C4-2B (cell line): ENCODE measurements around the gene KLHL13.

Experiments
- ZFX ChIP-seq: fragments of 450-650 bp; IDR thresholded peaks from 2 replicates; pipeline ENCODE4 v1.6.1; 2017
- TF ChIP-seq, protein P1 (sequence below): fragments of 450-650 bp; conservative IDR thresholded peaks from 2 replicates; pipeline ENCODE4 v1.5.1; 2017; ENCODE audit warnings: mild to moderate bottlenecking

DNA sequence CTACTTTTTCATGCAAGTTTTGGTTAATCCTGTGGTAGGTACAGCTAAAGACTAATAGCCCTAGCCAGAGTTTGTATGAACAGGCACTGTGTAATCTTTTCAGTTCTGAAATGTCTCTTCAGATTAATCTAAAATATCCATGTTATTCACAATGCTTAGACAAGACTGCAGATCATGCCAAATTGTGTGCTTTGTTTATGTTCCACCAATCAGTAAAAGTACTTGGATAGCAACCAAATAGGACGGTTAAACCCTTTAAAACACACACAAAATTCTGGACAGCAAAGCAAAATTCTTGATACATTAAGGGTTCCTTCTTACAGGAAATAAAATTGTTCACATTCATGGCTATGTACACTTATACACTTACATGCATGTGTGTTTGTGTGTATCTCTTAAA lies 139.1 kb downstream of the KLHL13 start:
- TF ChIP-seq, protein P1, sequence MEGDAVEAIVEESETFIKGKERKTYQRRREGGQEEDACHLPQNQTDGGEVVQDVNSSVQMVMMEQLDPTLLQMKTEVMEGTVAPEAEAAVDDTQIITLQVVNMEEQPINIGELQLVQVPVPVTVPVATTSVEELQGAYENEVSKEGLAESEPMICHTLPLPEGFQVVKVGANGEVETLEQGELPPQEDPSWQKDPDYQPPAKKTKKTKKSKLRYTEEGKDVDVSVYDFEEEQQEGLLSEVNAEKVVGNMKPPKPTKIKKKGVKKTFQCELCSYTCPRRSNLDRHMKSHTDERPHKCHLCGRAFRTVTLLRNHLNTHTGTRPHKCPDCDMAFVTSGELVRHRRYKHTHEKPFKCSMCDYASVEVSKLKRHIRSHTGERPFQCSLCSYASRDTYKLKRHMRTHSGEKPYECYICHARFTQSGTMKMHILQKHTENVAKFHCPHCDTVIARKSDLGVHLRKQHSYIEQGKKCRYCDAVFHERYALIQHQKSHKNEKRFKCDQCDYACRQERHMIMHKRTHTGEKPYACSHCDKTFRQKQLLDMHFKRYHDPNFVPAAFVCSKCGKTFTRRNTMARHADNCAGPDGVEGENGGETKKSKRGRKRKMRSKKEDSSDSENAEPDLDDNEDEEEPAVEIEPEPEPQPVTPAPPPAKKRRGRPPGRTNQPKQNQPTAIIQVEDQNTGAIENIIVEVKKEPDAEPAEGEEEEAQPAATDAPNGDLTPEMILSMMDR, result no peak
- no peak for TF ChIP-seq ZFX
